Stimulated activated CD4-positive, alpha-beta T cell treated with anti-CD3 and anti-CD28 coated beads, Interleukin-12 subunit alpha, Interleukin-12 subunit beta, amount 100 ng/mL, for 48 hours (primary cell): ENCODE data around the gene VAV3.
"Not testable (repeated sequence)": the region's sequence is repeated elsewhere in the genome, so short reads cannot be mapped to it uniquely, and the experiment has no call there.

ENCODE experiments used
- DNase-seq, 3 donors: peaks; one replicate each; pipeline ENCODE4 v3.0.0-alpha.2; 2020; ENCODE audit warnings: low read depth in 2 of 3, low spot score in 1 of 3

Gene VAV3

GRCh38 chr1:107894605-107895004, 70.4 kb downstream of the VAV3 start:
- no peak for DNase-seq

DNA sequence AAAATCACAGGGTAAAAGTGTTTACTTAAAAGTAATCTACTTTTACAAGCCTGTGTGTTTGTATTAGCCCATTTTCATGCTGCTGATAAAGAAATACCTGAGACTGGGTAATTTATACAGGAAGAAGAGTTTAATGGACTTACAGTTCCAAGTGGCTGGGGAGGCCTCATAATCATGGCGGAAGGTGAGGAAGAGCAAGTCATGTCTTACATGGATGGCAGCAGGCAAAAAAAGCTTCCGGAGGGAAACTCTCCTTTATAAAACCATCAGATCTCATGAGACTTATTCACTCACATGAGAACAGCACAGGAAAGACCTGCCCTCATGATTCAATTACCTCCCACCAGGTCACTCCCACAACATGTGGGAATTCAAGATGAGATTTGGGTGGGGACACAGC, 71.6 kb downstream of the VAV3 start:
- not testable (repeated sequence) for DNase-seq

- DNase-seq = no peak
These were observed 75.5 kb downstream of the VAV3 start for GRCh38 chr1:107889524-107889923.

GRCh38 chr1:107883562-107883961, 81.4 kb downstream of the VAV3 start:
- no peak for DNase-seq

DNA sequence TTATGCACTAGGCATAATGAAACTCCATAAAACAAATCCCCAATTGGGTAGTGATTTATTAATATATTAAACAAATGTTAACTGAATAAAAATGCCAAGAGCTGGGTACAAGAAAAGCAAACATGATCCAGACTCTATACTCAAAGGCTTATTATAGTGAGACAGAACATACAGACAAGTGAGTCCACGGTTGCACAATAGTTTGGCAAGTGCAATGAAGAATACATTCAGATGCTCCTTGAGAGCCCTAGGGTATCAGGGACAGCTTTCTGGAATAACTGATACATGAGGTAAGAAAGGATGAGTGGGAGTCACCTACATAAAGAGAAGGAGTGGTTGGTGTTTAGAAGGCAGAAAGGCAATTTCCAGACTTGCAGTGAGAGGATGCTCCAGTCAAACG, 85.1 kb downstream of the VAV3 start:
- DNase-seq = no peak

DNA sequence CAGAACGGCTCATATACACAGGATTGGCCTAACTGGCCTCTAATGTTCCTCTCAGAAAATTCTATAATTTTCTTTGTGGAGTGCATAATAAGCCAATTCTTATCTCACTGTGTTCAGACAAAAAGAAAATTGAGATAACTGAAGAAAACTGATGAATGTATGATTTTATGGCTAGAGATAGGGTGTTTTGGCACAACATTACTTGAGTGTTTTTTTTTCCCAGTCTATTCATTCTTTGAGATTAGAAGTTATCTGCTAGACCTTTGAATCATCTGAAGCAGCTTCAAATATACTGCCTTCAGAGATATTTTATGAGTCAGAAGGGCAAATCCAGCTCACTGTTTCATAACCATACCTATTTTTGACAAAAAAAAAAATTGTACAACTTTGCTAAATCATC, 85.6 kb downstream of the VAV3 start:
- DNase-seq = no peak

GRCh38 chr1:107877745-107878144, 87.2 kb downstream of the VAV3 start:
- DNase-seq = no peak

- DNase-seq = no peak
These were observed 87.9 kb downstream of the VAV3 start for GRCh38 chr1:107877092-107877491.

- DNase-seq = no peak
These were observed 89.3 kb downstream of the VAV3 start for GRCh38 chr1:107875689-107876088.

- no peak for DNase-seq
These were observed 90.8 kb downstream of the VAV3 start for GRCh38 chr1:107874221-107874620.

DNA sequence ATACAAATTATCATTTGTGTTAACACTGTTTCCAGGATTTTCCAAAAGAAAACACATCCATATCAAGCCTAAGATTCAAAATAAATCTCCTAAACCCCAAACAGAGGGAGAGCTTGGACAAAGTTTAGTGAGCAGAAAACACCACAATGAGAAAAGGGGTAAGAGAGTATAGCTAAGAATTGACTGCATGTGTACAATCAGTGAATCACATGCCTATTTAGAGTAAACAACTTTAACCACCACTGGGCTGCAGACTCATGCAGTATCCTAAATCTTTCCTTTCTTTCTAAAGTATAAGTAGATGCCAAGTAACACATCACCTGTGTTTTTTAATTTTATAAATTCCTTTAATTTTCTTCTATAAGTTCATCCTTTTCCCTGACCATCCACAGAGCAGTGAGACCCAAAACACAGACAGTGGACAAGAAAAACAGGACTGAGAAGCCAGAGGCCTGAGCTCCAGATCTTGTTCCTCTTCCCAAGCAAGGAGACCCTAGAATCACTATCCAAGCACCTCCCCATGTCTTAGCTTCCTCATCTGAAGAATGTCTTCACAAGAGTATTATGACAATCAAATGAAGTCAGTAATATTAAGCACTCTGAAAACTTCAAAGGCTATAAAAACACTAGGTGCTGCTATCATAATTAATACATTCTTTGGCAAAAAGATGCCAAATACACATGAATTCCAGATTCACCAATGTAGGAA, 93.1 kb downstream of the VAV3 start:
- no peak for DNase-seq

DNA sequence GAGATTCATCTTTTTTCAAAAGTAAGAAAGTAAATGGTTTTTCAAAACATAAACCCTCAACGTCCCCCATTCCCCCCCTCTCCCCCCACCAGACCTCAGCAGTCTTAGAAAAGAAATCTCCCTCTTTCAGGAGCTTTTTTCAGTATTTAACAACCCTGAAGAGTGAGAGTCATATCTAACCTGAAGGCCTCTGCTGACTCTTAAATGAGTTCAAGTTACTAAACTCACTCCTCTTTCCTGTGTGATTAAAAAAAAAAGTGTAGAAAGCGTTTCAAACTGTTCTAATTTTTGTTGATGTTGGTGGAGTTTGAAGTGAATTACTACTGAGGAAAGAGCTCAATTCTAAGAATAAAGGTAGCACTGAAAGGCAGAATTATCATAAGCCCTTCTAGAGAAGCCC, 93.7 kb downstream of the VAV3 start:
- no peak for DNase-seq

GRCh38 chr1:107870696-107871095, 94.3 kb downstream of the VAV3 start:
- no peak for DNase-seq

DNA sequence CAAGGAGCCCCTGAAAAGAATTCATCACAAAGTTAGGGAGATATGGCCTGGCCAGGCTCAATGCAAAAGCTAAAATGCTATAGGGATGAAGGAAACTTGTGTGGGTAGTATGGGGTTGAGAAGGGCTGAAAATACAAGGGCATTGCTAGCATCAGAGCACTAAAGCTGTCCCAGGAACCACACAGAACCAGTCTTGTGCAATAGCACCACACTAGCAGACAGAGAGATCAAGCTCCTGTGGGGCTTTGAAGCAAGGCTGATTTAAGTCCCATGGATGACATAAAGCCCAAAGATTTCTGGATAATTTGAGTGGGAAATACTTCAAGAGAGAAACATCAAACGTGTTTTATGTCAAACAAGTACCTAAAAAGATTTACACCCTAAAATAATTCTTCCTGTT, 97.1 kb downstream of the VAV3 start:
- DNase-seq = no peak

DNA sequence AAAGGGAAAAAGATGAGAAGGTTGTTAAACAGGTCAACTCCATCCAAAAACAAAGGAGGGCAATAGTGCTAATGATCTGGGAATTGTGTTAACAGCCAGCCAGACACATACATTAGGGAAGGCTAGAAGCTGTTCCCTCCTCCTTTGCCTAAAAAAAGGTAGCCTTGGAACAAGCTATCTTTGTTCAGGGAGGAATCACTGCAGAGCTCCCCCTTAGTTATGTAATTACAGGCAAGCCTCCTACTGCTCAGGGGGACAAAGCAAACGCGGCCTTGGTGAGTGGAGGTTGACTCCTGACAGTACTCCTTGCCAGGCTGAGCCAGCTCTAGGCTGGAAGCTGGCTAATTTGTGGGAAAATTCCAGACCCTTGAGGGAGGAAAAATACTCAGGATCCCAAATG, 97.6 kb downstream of the VAV3 start:
- no peak for DNase-seq

DNA sequence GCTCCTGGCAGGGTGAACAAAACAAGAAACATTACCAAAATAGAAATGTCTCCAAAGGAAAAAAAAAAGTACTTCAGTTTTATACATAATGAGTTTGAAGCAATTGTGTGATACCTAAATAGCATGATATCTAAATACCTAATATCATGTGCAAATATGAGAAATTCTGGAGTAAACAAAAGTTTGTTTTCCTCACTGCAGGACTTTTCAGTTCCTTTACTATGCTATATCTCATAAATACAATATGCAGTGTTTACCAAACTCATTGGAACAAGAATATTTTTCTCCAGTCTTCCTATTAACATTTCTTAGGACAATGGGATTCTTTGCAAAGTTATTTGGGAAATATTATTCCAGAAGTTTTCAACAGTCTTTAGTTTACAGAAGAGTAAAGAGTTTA, 98.1 kb downstream of the VAV3 start:
- no peak for DNase-seq

DNA sequence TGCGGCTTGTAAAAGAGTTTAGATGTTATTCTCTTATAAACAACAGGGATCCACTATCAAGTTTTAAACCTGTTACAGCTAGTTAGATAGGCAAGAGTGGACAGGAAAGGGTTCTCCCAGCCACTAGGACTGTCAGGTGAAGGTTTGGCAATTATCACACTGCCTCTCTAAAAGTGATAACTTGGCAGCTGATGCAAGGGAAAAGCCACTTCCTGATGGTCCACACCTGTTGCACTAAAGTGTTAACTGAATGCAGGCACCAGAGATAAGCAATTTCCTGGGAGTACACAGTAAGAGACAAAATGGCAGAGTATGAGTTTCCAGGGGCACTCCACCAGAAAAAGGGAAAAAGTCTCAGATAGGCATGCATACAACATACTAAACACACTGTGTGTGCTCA, 99.4 kb downstream of the VAV3 start:
- DNase-seq = no peak

DNA sequence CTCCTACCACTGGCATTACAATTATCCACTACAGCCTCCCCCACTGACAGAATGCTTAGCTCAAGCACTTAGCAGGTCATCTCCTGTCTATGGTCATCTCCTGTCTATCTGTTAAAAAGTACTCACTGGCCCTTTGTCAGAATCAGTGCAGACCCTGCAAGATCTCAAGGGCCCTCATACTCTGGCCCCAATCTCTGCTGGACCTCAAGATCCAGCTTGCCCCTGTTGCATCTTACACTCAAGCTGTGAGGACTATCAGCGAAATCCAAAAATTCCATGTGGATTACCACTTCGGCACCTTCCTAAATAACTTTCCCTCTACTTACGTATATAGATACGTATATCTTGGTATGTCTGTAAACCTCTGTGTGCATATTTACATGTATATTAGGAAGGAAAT, 101.6 kb downstream of the VAV3 start:
- DNase-seq = no peak

GRCh38 chr1:107862064-107862463, 102.9 kb downstream of the VAV3 start:
- DNase-seq = no peak

DNA sequence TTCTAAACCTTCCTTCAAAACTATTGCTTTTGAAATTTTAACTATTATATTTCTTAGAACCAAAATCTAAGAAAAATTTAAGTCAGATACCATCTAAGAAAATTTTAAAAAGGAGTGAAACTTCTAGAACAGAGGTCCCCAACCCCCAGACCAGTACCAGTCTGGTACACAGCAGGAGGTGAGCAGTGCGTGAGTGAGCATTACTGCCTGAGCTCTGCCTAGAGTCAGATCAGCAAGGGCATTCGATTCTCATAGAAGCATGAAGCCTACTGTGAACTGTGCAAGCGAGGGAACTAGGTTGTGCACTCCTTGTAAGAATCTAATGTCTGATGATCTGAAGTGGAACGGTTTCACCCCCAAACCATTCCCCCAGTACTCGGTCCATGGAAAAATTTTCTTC, 106.7 kb downstream of the VAV3 start:
- no peak for DNase-seq

DNA sequence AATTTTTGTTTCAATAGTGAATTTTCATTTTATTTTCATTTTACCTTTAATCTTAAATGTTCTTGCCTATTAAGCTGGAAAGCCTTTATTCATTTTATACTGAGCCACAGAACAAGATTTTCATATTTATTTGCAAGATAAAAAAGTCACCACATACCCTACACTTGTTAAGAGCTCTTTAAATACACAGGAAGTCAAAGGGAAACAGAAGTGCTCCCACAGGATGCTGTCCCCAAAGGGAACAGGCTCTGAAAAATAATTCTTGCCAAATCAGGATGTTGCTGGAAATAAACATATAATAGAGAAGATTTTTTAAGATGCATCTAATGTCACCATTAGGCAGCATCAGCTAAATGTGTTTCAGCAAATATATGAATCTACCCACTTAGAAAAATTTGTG, 113.6 kb downstream of the VAV3 start:
- DNase-seq = no peak

DNA sequence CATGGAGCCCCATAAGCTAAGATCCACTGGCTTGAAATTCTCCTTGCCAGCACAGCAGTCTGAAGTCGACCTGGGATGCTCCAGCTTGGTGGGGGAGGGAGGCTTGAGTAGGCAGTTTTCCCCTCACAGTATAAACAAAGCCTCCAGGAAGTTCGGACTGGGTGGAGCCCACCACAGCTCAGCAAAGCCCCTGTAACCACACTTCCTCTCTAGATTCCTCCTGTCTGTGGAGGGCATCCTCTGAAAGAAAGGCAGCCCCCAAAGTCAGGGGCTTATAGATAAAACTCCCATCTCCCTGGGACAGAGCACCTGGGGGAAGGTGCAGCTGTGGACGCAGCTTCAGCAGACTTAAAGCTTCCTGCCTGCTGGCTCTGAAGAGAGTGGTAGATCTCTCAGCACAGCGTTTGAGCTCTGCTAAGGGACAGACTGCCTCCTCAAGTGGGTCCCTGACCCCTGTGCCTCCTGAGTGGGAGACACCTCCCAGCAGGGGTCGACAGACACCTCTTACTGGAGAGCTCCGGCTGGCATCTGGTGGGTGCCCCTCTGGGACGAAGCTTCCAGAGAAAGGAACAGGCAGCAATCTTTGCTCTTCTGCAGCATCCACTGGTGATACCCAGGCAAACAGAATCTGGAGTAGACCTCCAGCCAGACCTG, 120.3 kb downstream of the VAV3 start:
- not testable (repeated sequence) for DNase-seq

- no peak for DNase-seq
These were observed 121.0 kb downstream of the VAV3 start for GRCh38 chr1:107843989-107844388.
